Measurements from ENCODE around the gene METTL3.

METTL3 gene

DNA sequence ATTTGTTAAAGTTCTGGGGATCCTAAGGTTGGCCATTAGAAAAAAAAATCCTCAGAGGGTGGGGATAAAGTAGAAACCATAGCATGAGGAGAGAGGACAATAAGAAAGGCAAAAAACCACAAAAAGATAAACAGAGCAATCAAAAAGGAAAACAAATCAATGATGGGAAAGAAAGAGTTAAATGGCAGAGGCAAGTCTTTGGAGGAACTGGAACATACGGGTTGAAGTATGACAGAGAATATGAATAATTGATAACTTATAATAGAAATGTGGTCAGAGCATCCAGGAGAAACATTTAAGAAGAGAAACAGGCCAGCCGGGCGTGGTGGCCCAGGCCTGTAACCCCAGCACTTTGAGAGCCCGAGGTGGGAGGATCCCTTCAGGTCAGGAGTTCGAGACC is 32.8 kb upstream of the METTL3 start:
- H3K27ac ChIP-seq (ENCODE audit: insufficient read depth in 1 of 2, low read depth in 1 of 2, low read length in 2 of 2, poor library complexity in 1 of 2, severe bottlenecking in 2 of 2), result no peak overlapping the region
- WGBS (ENCODE audit: insufficient coverage), result 59% methylated on average over 3 of the region's 5 CpGs
- H3K36me3 ChIP-seq (ENCODE audit: control insufficient read depth in 4 of 4, insufficient read depth in 4 of 4, low read length in 3 of 4), result no peaks in the 10 kb centered on the region
- H3K9me3 ChIP-seq (ENCODE audit: control extremely low read depth in 1 of 5, control insufficient read depth in 4 of 5, insufficient read depth in 2 of 5, low read depth in 1 of 5, low read length in 4 of 5), result no peaks in the 10 kb centered on the region
- no peak overlapping the region for H3K4me3 ChIP-seq (ENCODE audit: control insufficient read depth in 1 of 7, extremely low read depth in 1 of 7, insufficient read depth in 4 of 7, low read depth in 2 of 7, low read length in 6 of 7)
- DNase-seq, result no peak
- H3K27me3 ChIP-seq (replicated peaks in 2 of 5; ENCODE audit: control insufficient read depth in 4 of 5, insufficient read depth in 5 of 5, low read length in 4 of 5), result peaks cover 0 to 5% (median 2%) of the 10 kb centered on the region in 5 experiments
- ChIA-PET CTCF (no interaction called here), POLR2A (no interaction called here)
- no peaks in the 10 kb centered on the region for H3K4me1 ChIP-seq (ENCODE audit: control extremely low read depth in 1 of 4, control insufficient read depth in 4 of 4, insufficient read depth in 4 of 4, low read length in 3 of 4)

DNA sequence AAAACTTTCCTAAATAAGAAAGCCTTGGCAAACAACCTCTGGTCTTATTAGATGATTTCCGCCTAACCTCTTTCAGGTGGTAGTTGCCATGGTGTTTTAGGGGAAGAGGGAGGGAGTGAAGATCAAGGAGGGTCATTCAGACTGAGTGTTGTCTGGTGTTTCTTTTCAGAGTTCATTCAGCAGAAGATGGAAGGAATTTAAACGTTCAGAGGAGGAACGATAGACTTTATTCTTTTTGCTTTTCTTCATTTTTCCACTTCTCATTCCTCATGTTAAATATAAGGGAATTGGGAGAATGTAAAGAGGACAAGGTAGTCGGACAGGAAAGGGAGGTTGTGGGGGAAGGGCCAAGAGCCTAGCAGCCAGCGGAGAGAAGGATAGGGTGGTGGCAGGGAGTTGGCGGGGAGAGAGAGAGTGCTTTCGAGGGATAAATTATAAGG is 32.4 kb upstream of the METTL3 start:
- DNase-seq, result no peak
- POLR2A ChIA-PET, result no interaction called here
- WGBS (ENCODE audit: insufficient coverage), result 100% methylated on average over 3 of the region's 7 CpGs
- H3K4me3 ChIP-seq (ENCODE audit: control insufficient read depth in 1 of 7, extremely low read depth in 1 of 7, insufficient read depth in 4 of 7, low read depth in 2 of 7, low read length in 6 of 7), result no peak overlapping the region
- CTCF ChIA-PET, result no interaction called here
- no peak overlapping the region for H3K27ac ChIP-seq (ENCODE audit: insufficient read depth in 1 of 2, low read depth in 1 of 2, low read length in 2 of 2, poor library complexity in 1 of 2, severe bottlenecking in 2 of 2)
- no peaks in the 10 kb centered on the region for H3K9me3 ChIP-seq (ENCODE audit: control extremely low read depth in 1 of 5, control insufficient read depth in 4 of 5, insufficient read depth in 2 of 5, low read depth in 1 of 5, low read length in 4 of 5)
- no peaks in the 10 kb centered on the region for H3K4me1 ChIP-seq (ENCODE audit: control extremely low read depth in 1 of 4, control insufficient read depth in 4 of 4, insufficient read depth in 4 of 4, low read length in 3 of 4)
- H3K36me3 ChIP-seq (ENCODE audit: control insufficient read depth in 4 of 4, insufficient read depth in 4 of 4, low read length in 3 of 4), result no peaks in the 10 kb centered on the region
- H3K27me3 ChIP-seq (replicated peaks in 2 of 5; ENCODE audit: control insufficient read depth in 4 of 5, insufficient read depth in 5 of 5, low read length in 4 of 5), result peaks cover 0 to 9% (median 2%) of the 10 kb centered on the region in 5 experiments

DNA sequence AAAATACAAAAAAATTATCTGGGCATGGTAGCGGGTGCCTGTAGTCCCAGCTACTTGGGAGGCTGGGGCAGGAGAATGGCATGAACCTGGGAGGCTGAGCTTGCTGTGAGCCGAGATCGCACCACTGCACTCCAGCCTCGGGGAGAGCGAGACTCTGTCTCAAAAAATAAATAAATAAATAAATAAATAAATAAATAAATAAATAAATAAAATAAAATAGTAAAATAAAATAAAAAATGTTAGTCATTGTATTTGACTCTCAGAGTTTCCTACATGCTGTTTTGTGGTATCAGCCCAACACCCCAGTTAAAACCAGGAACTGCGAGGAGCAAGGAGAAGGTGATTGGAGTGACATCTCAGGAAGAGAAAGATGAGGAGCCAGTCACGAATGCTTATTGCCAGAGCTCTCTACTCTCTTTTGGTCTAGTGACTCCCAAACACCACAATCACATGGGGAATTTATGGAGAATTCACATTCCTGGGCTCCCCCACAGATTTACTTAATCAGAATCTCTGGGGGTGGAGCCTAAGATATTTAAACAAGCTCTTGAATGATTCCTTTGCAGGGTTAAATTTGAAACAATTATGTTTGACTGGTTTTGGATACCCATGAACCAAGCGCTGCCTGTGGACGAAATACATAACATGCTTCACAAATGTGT is 30.4 kb upstream of the METTL3 start:
- 75% methylated on average over 2 of the region's 9 CpGs for WGBS (ENCODE audit: insufficient coverage)
- peaks cover 2 to 27% (median 9%) of the 10 kb centered on the region in 5 experiments for H3K27me3 ChIP-seq (replicated peaks in 2 of 5; ENCODE audit: control insufficient read depth in 4 of 5, insufficient read depth in 5 of 5, low read length in 4 of 5)
- H3K27ac ChIP-seq (ENCODE audit: insufficient read depth in 1 of 2, low read depth in 1 of 2, low read length in 2 of 2, poor library complexity in 1 of 2, severe bottlenecking in 2 of 2), result no peak overlapping the region
- H3K9me3 ChIP-seq (ENCODE audit: control extremely low read depth in 1 of 5, control insufficient read depth in 4 of 5, insufficient read depth in 2 of 5, low read depth in 1 of 5, low read length in 4 of 5), result no peaks in the 10 kb centered on the region
- H3K4me3 ChIP-seq (ENCODE audit: control insufficient read depth in 1 of 7, extremely low read depth in 1 of 7, insufficient read depth in 4 of 7, low read depth in 2 of 7, low read length in 6 of 7), result no peak overlapping the region
- no peak for DNase-seq
- H3K4me1 ChIP-seq (ENCODE audit: control extremely low read depth in 1 of 4, control insufficient read depth in 4 of 4, insufficient read depth in 4 of 4, low read length in 3 of 4), result peaks cover 0 to 6% (median 3%) of the 10 kb centered on the region in 4 experiments
- H3K36me3 ChIP-seq (ENCODE audit: control insufficient read depth in 4 of 4, insufficient read depth in 4 of 4, low read length in 3 of 4), result no peaks in the 10 kb centered on the region
- ChIA-PET CTCF (interaction anchor here (1.4 kb wide), 1 partner anchor 14 kb away, joined by 4 read pairs; no protein-coding TSS in a partner anchor), POLR2A (no interaction called here)

DNA sequence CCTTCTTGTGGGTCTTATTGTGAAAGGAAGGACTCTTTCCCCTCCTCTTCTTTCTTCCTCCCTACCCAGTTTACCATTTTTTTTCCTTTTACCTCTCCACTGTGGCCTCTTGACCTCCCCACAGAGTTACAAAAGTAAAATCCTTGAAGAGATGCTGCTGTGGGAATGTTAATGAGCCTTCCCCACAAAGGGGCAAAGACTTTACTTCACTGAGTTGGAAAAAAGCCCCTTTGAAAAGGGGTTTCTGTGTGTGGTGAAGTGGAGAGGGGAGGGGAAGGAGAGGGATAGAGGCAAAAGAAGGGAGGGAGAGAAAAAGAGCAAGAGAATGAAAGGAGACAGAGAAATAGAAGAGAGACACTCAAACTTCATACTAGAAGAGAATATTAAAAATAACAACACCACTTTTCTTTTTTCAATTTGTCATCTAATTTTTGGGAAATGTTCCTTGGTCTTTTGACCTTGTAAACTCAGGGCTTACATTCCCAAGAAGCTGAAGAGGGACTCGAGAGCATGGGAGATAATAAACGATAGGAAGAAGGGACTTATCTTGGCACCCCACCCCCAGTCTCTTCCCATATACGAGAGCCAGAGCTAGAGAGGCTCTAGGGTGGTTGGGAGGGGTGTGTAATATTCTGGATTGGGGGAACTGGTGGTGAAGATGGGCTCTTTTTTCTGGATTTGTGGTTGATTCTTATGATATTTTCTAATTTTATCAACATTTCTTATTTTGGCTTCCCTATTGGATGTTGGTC is 28.2 kb upstream of the METTL3 start:
- peaks cover 0 to 6% (median 2%) of the 10 kb centered on the region in 5 experiments for H3K9me3 ChIP-seq (ENCODE audit: control extremely low read depth in 1 of 5, control insufficient read depth in 4 of 5, insufficient read depth in 2 of 5, low read depth in 1 of 5, low read length in 4 of 5)
- peaks cover 10 to 49% (median 18%) of the 10 kb centered on the region in 5 experiments for H3K27me3 ChIP-seq (replicated peaks in 2 of 5; ENCODE audit: control insufficient read depth in 4 of 5, insufficient read depth in 5 of 5, low read length in 4 of 5)
- WGBS (ENCODE audit: insufficient coverage), result 73% methylated on average over 2 of the region's 3 CpGs
- DNase-seq, result no peak
- peaks cover 2 to 11% (median 7%) of the 10 kb centered on the region in 4 experiments for H3K4me1 ChIP-seq (ENCODE audit: control extremely low read depth in 1 of 4, control insufficient read depth in 4 of 4, insufficient read depth in 4 of 4, low read length in 3 of 4)
- H3K4me3 ChIP-seq (ENCODE audit: control insufficient read depth in 1 of 7, extremely low read depth in 1 of 7, insufficient read depth in 4 of 7, low read depth in 2 of 7, low read length in 6 of 7), result no peak overlapping the region
- H3K27ac ChIP-seq (ENCODE audit: insufficient read depth in 1 of 2, low read depth in 1 of 2, low read length in 2 of 2, poor library complexity in 1 of 2, severe bottlenecking in 2 of 2), result no peak overlapping the region
- CTCF ChIA-PET, result interaction anchor here (1.2 kb wide), 1 partner anchor 11 kb away, joined by 4 read pairs; no protein-coding TSS in a partner anchor
- POLR2A ChIA-PET, result no interaction called here
- H3K36me3 ChIP-seq (ENCODE audit: control insufficient read depth in 4 of 4, insufficient read depth in 4 of 4, low read length in 3 of 4), result no peaks in the 10 kb centered on the region

DNA sequence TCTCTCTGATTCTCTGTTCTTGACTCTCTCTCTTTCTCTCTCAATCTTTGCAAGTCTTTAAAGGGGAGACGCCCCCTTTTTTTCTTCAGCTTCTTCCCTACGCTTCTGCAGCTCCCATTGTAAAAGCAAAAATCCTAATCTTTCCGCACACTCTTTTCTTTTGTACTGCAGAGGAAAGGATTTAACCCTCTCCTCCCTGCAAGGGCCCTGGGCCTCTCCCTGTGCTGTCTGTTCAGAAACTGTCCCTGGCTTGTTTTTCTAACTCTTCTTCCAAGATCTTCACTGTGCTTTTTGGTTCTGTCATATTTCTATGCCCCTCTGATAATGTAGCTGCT is 25.9 kb upstream of the METTL3 start:
- Histone ChIP-seq H3K27ac (ENCODE audit: insufficient read depth in 1 of 2, low read depth in 1 of 2, low read length in 2 of 2, poor library complexity in 1 of 2, severe bottlenecking in 2 of 2) (no peak overlapping the region), H3K4me1 (ENCODE audit: control extremely low read depth in 1 of 4, control insufficient read depth in 4 of 4, insufficient read depth in 4 of 4, low read length in 3 of 4) (peaks cover 2 to 11% (median 7%) of the 10 kb centered on the region in 4 experiments), H3K9me3 (ENCODE audit: control extremely low read depth in 1 of 5, control insufficient read depth in 4 of 5, insufficient read depth in 2 of 5, low read depth in 1 of 5, low read length in 4 of 5) (peaks cover 0 to 6% (median 2%) of the 10 kb centered on the region in 5 experiments), H3K4me3 (ENCODE audit: control insufficient read depth in 1 of 7, extremely low read depth in 1 of 7, insufficient read depth in 4 of 7, low read depth in 2 of 7, low read length in 6 of 7) (peak overlapping the region in 1 of 7 experiments; percentile 55), H3K27me3 (replicated peaks in 2 of 5; ENCODE audit: control insufficient read depth in 4 of 5, insufficient read depth in 5 of 5, low read length in 4 of 5) (peaks cover 10 to 52% (median 18%) of the 10 kb centered on the region in 5 experiments), H3K36me3 (ENCODE audit: control insufficient read depth in 4 of 4, insufficient read depth in 4 of 4, low read length in 3 of 4) (no peaks in the 10 kb centered on the region)
- POLR2A ChIA-PET, result no interaction called here
- CTCF ChIA-PET, result interaction anchor here (0.7 to 1.0 kb wide), 3 partner anchors 8 to 39 kb away, joined by 3 read pairs; no protein-coding TSS in a partner anchor
- 19% methylated on average over 3 of the region's 3 CpGs for WGBS (ENCODE audit: insufficient coverage)
- DNase-seq, result peak in 2 of 3 donors; percentile 13 to 25

DNA sequence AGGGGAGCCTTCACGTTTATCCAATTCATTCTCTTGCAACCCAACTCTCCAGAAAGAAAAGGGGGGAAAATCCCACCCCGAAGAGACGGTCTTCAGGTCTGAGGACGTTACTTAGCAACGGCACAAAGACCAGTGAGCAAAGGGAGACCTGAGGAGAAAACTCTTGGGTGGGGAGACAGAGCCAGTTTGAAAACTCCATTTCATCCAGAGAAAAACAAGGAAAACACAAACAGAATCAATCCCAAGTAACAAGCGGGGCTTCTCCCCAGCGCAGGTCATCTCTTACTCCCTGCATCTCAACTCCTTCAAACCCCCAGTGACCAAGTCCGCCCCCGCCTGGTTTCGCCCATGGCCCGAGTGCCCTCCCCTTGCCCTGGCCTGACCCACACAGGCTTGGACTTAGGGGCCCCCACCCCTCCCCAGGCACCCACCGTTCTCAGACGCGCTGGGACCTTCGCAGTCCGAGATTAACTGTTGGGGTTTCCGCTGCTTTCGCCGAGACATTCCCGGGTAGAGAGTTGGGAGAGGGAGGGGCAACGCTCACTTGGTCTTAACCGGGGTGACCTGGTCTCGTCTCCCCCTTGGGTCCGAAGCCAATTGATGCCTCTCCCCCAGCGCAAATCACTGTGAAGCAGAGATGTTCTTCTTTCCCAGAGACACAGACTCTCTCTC is 25.4 kb upstream of the METTL3 start:
- WGBS (ENCODE audit: insufficient coverage), result 6% methylated on average over 19 of the region's 25 CpGs
- peaks cover 10 to 52% (median 18%) of the 10 kb centered on the region in 5 experiments for H3K27me3 ChIP-seq (replicated peaks in 2 of 5; ENCODE audit: control insufficient read depth in 4 of 5, insufficient read depth in 5 of 5, low read length in 4 of 5)
- H3K4me1 ChIP-seq (ENCODE audit: control extremely low read depth in 1 of 4, control insufficient read depth in 4 of 4, insufficient read depth in 4 of 4, low read length in 3 of 4), result peaks cover 2 to 11% (median 7%) of the 10 kb centered on the region in 4 experiments
- no peak overlapping the region for H3K27ac ChIP-seq (ENCODE audit: insufficient read depth in 1 of 2, low read depth in 1 of 2, low read length in 2 of 2, poor library complexity in 1 of 2, severe bottlenecking in 2 of 2)
- CTCF ChIA-PET, result interaction anchor here (0.7 to 1.0 kb wide), 2 partner anchors 8 to 20 kb away, joined by 3 read pairs; no protein-coding TSS in a partner anchor
- no peak for DNase-seq
- H3K36me3 ChIP-seq (ENCODE audit: control insufficient read depth in 4 of 4, insufficient read depth in 4 of 4, low read length in 3 of 4), result no peaks in the 10 kb centered on the region
- peak overlapping the region in 5 of 7 experiments; percentile 3 to 55 (median 16) for H3K4me3 ChIP-seq (ENCODE audit: control insufficient read depth in 1 of 7, extremely low read depth in 1 of 7, insufficient read depth in 4 of 7, low read depth in 2 of 7, low read length in 6 of 7)
- POLR2A ChIA-PET, result no interaction called here
- H3K9me3 ChIP-seq (ENCODE audit: control extremely low read depth in 1 of 5, control insufficient read depth in 4 of 5, insufficient read depth in 2 of 5, low read depth in 1 of 5, low read length in 4 of 5), result peaks cover 0 to 6% (median 2%) of the 10 kb centered on the region in 5 experiments
